Erythroblast (primary cell): ENCODE data around the gene SPATS2.

Experiments used
- GATA1 ChIP-seq: IDR thresholded peaks from 2 replicates; pipeline ENCODE4 v1.6.1; 2011; ENCODE audit warnings: low read depth, mild to moderate bottlenecking, control low read depth, low read length, moderate library complexity
- POLR2A ChIP-seq: IDR thresholded peaks from 2 replicates; pipeline ENCODE4 v1.6.1; 2011; ENCODE audit warnings: mild to moderate bottlenecking, low read length

GRCh38 chr12:49455501-49455900 lies 88.2 kb downstream of the SPATS2 start:
- TF ChIP-seq POLR2A, result no peak
- no peak for TF ChIP-seq GATA1
